Measurements from ENCODE around the gene SEZ6. TPM values are rescaled to one million over a fixed set of nuclear protein-coding genes. Genes with fewer than 3 reads are reported as not detected.

SEZ6 gene
- total RNA-seq, 2 donors from 2014 or later = not detected

DNA sequence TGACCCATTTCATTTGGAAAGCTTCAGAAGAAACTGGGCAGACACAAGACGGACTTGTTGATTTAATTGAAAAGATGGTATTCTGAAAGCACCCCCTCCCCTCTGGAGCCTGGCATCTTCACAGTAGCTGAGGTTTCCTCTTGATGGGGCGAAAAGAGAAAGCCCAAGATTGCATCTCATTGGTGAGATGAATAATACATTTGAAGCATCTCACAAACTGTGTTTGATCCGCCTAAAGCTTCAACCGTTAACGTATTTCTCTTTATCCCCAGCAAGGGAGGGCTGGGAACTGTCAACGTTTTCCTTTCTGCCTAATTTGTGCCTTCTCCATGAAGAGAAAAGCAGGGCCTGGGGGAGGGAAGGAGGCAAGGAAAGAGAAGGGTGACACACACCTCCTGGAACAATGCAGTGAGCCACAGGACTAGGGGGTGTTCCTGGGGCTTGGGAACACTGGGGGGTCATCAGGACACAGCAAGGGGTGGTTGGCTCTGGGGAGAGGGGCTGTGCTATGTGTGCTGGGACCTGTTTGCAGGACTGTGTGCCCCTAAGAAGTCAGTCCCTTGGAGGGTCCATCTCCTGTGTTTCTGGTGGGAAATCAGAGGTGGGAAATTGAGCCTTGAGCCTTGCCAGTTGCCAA lies 18.6 kb upstream of the SEZ6 start:
- Mint-ChIP-seq H3K27me3 (peaks cover 22 to 35% of the 10 kb centered on the region in 2 donors), H3K27ac (no peak overlapping the region), H3K4me1 (ENCODE audit: low read depth in 2 of 2) (peaks cover 0 to 7% of the 10 kb centered on the region in 2 donors), H3K9me3 (no peaks in the 10 kb centered on the region), H3K4me3 (no peak overlapping the region), H3K36me3 (no peaks in the 10 kb centered on the region)
- no peak for DNase-seq (ENCODE audit: low spot score)
- ATAC-seq = no peak

DNA sequence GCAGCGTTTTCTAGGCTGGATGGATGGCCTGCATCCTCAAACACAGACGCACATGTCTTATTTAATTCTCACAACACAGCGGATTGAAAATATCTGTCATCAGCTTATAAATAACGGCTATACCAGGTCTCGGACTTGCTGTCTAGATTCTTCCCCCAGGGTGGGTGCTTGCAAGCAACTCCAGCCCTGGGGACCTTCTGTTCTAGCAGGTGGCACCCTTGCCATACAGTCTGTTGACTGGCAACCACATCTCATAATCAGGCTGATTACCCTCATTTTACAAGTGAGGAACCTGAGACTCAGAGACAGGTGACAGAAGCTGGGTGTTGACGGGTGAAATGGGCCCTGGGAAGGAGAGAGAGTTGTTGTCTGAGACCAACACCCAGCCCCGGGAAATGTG lies 16.2 kb upstream of the SEZ6 start:
- no peak for ATAC-seq
- H3K4me1 Mint-ChIP-seq (ENCODE audit: low read depth in 2 of 2) = peaks cover 0 to 13% of the 10 kb centered on the region in 2 donors
- H3K27ac Mint-ChIP-seq = no peak overlapping the region
- H3K9me3 Mint-ChIP-seq = no peaks in the 10 kb centered on the region
- no peaks in the 10 kb centered on the region for H3K36me3 Mint-ChIP-seq
- no peak overlapping the region for H3K4me3 Mint-ChIP-seq
- peaks cover 32 to 35% of the 10 kb centered on the region in 2 donors for H3K27me3 Mint-ChIP-seq
- no peak for DNase-seq (ENCODE audit: low spot score)

DNA sequence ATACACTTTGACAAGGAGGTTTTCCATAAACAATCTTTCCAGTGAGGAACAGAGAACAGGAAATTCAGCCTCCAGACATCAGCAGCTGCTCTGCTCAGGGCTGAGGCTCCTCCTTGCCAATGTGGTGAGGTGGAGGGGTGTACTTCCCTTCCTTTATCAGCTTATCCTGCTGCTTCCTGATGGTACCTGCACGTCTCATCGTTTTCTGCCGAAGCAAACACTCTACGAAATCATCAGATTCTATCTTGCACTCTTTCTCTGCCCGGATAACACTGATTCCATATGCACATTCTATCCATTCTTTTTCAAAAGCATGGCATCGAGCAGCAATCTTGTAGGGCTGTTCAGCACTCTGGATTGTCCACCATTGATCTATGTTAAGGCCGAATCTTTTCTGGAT lies 15.4 kb upstream of the SEZ6 start:
- H3K27me3 Mint-ChIP-seq = peaks cover 26 to 33% of the 10 kb centered on the region in 2 donors
- H3K27ac Mint-ChIP-seq = no peak overlapping the region
- no peaks in the 10 kb centered on the region for H3K36me3 Mint-ChIP-seq
- H3K9me3 Mint-ChIP-seq = no peaks in the 10 kb centered on the region
- no peak for DNase-seq (ENCODE audit: low spot score)
- no peak overlapping the region for H3K4me3 Mint-ChIP-seq
- ATAC-seq = no peak
- peaks cover 0 to 13% of the 10 kb centered on the region in 2 donors for H3K4me1 Mint-ChIP-seq (ENCODE audit: low read depth in 2 of 2)

DNA sequence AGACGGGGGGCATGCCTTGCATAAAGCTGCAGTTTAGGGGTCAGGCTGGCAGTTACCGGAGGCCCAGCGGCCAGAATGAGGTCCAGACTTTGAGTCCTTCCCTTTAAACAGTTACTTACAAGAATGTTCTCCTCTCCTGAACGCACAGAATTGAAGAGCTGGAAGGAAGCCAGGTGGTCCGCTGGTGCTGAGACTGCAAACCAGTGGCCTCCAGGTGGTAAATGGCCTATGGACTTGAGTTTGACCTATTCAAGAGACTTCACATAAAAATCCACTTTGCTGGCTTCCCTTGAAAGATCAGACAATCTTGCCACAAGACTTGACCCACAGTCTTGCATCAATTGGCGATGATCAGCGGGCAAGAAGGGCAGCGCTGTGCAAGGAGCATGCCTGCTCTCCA lies 14.7 kb upstream of the SEZ6 start:
- no peaks in the 10 kb centered on the region for H3K36me3 Mint-ChIP-seq
- H3K4me3 Mint-ChIP-seq = no peak overlapping the region
- ATAC-seq (no peak), DNase-seq (ENCODE audit: low spot score) (no peak)
- peaks cover 26 to 31% of the 10 kb centered on the region in 2 donors for H3K27me3 Mint-ChIP-seq
- peaks cover 0 to 13% of the 10 kb centered on the region in 2 donors for H3K4me1 Mint-ChIP-seq (ENCODE audit: low read depth in 2 of 2)
- H3K9me3 Mint-ChIP-seq = no peaks in the 10 kb centered on the region
- H3K27ac Mint-ChIP-seq = no peak overlapping the region

DNA sequence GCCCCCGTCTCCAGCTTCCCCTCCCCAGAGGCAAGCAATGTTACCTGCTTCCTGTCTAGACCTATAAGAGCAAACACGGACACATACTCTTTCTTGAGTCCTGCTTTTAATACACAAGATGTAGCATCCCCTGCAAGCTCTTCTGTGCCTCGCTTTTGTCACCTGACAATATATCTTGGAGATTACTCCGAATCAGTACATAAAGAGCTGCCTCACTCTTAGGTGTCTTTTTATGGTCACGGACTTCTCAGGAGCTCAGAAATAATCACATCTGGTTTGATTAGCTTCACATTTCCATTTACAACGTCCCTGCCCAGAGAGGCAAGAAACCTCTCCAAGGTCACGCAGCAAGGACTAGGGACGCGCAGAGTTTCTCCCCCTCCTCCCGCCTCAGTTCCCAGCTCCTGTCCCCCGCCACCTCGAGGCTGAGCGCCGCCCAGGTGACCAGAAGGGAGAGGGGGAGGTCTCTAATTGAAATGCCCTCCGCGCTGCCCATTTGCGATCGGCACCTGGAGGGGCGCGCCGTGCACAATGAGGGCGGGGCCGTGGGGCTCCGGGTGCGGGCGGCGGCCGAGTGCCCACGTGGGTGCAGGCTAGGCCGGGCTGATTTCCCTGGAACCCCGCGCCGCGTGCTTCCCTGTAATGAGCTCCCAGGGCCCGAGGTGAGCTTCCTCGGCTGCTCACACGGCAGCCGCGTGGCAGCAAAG lies 13.8 kb upstream of the SEZ6 start:
- Mint-ChIP-seq H3K9me3 (no peaks in the 10 kb centered on the region), H3K4me1 (ENCODE audit: low read depth in 2 of 2) (peaks cover 0 to 13% of the 10 kb centered on the region in 2 donors)
- no peak for ATAC-seq

DNA sequence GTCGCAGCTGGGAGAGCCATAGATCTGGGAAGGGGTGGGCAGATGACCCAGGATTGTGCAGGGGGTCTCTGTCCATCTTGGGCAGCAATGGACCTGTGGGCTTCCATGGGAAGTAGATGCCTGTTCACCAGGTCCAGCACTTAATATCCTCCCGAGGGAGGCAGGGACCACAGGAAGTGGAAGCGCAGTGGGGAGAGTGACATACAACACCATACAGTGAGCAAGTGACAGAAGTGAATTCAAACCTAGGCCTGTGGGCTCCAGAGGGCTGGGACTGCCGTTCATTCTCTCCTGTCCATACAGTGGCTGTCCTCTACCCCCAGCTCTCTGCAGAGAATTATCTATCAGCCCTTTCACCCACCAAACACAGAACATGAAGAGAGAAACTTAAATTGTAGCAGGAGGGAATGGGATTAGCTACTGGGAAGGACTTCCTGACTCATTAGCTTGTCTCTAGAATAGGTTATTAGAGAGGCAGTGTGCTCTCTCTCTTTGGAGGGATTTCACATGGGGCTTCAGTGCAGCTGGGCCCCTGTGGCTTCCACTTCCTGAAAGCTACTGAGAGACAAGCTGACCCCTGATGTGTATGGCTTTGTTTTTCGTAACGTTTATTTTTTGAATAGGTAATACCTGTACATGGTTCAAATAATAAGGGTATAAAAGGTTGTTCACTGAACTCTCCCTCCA lies 13.1 kb upstream of the SEZ6 start:
- DNase-seq (ENCODE audit: low spot score) (no peak), ATAC-seq (no peak)
- peaks cover 0 to 13% of the 10 kb centered on the region in 2 donors for H3K4me1 Mint-ChIP-seq (ENCODE audit: low read depth in 2 of 2)
- H3K27me3 Mint-ChIP-seq = peaks cover 26 to 28% of the 10 kb centered on the region in 2 donors
- no peaks in the 10 kb centered on the region for H3K36me3 Mint-ChIP-seq
- H3K9me3 Mint-ChIP-seq = no peaks in the 10 kb centered on the region
- H3K4me3 Mint-ChIP-seq = no peak overlapping the region
- no peak overlapping the region for H3K27ac Mint-ChIP-seq

More for the DNA sequence above, 13.8 kb upstream of the SEZ6 start:
- DNase-seq (ENCODE audit: low spot score) = no peak
- peaks cover 26 to 34% of the 10 kb centered on the region in 2 donors for H3K27me3 Mint-ChIP-seq
- no peaks in the 10 kb centered on the region for H3K36me3 Mint-ChIP-seq
- no peak overlapping the region for H3K4me3 Mint-ChIP-seq
- no peak overlapping the region for H3K27ac Mint-ChIP-seq

DNA sequence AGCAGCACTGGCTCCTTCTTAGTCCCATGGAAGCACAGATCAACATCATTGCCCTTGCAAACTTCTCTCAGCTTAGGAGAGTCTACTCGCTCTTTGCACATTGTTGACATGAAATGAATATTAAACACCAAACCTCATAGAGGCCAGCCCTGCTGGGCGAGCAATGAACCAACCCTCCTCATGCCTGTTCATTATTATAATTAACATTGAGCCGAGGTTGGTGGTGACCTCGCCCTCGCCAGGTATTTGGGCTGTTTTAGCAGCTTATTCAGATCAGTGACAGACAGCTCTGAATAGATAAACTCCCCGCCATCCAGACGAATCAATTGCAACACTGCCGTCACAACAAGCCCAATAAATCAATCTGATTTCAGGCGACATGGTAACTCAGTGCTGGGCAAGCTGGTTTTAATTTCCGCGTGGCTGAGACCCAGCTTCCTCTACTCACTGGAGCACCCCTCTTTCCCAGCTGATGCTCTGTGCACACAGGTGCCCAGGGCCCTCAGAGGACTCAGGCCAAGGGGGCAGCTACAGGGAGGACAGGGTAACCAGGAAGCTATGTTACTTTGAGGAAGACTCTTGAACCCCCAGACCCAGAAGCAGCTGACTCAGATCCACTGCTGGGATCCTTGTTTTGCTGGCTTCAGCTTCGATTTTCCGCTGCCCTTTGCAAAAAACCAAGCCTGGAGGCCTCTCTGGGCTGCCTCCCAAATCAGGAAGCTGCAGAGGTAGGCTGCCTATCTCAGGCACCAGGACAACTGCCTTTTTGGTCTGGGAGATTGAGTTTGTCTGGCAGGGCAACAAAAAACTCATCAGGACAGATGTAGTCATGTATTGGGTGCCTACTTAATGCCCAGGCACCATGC lies 10.7 kb upstream of the SEZ6 start:
- no peak overlapping the region for H3K4me3 Mint-ChIP-seq
- peaks cover 20 to 24% of the 10 kb centered on the region in 2 donors for H3K27me3 Mint-ChIP-seq
- ATAC-seq (no peak), DNase-seq (ENCODE audit: low spot score) (no peak)
- H3K4me1 Mint-ChIP-seq (ENCODE audit: low read depth in 2 of 2) = peaks cover 0 to 13% of the 10 kb centered on the region in 2 donors
- no peaks in the 10 kb centered on the region for H3K36me3 Mint-ChIP-seq
- H3K27ac Mint-ChIP-seq = no peak overlapping the region
- H3K9me3 Mint-ChIP-seq = no peaks in the 10 kb centered on the region

DNA sequence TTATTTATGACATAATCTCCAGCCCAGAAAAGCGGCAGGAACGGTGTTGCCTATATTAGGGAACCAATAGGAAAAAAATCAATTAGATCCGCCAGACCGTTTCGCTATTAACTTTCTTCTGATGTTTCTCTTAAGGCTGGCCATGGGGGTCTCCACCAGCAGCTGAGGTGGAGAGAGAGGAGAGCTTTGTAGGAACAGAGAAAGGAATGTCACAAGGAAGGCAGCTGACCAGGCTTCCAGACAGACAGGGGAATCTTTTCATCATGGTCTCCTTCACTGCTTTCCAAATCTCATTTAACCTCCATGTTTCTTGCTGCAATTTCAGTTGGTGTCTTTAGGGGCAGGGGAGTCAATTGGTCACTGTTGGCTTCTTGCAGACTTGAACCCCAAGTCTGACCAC lies 8.9 kb upstream of the SEZ6 start:
- DNase-seq (ENCODE audit: low spot score) (no peak), ATAC-seq (no peak)
- Mint-ChIP-seq H3K4me1 (ENCODE audit: low read depth in 2 of 2) (peaks cover 0 to 8% of the 10 kb centered on the region in 2 donors), H3K4me3 (no peak overlapping the region), H3K9me3 (no peaks in the 10 kb centered on the region), H3K36me3 (no peaks in the 10 kb centered on the region), H3K27ac (no peak overlapping the region), H3K27me3 (peaks cover 16 to 24% of the 10 kb centered on the region in 2 donors)

DNA sequence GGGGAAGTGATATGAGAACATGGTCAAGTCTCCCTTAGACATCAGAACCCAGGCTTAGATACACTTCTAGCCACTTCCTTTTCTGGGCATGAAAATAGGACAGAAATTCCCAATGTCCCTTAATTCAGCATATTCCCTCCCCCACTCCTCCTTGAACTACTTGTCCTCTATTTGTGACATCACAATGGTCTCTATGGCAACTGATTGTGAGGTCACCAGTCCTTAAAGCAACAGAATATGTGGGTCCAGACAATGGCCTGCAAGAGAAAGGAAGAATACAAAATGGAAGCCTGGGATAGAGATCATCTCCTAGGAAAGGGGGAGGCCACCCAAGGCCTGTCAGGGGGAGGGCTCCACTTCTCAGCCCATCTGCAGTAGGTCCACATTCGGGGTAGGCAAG lies 6.7 kb upstream of the SEZ6 start:
- Mint-ChIP-seq H3K9me3 (no peaks in the 10 kb centered on the region), H3K4me3 (no peak overlapping the region), H3K27me3 (peaks cover 24 to 28% of the 10 kb centered on the region in 2 donors), H3K4me1 (ENCODE audit: low read depth in 2 of 2) (no peaks in the 10 kb centered on the region), H3K27ac (no peak overlapping the region), H3K36me3 (no peaks in the 10 kb centered on the region)
- no peak for DNase-seq (ENCODE audit: low spot score)
- no peak for ATAC-seq

DNA sequence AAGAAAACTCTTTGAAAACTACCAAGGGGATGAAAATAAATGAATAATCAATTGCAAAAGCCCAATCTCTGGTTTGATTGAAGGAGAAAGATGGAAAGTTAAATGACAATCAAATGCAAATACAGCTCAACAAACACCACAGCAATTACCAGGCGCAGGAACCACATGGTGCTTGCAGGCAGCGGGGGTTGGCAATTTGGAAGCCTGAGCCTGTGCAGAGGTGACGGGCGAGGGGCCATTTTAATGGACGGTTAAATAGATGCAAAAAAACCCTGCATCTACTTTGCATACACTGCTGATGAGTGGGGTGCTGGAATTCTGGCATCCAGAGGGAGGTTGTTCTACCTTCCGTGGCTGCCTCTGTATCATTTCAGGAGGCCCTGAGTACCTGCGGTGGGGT lies 4.8 kb upstream of the SEZ6 start:
- no peak for ATAC-seq
- H3K4me1 Mint-ChIP-seq (ENCODE audit: low read depth in 2 of 2) = no peaks in the 10 kb centered on the region
- H3K36me3 Mint-ChIP-seq = no peaks in the 10 kb centered on the region
- peaks cover 30 to 31% of the 10 kb centered on the region in 2 donors for H3K27me3 Mint-ChIP-seq
- DNase-seq (ENCODE audit: low spot score) = no peak
- no peaks in the 10 kb centered on the region for H3K9me3 Mint-ChIP-seq
- no peak overlapping the region for H3K4me3 Mint-ChIP-seq
- no peak overlapping the region for H3K27ac Mint-ChIP-seq

DNA sequence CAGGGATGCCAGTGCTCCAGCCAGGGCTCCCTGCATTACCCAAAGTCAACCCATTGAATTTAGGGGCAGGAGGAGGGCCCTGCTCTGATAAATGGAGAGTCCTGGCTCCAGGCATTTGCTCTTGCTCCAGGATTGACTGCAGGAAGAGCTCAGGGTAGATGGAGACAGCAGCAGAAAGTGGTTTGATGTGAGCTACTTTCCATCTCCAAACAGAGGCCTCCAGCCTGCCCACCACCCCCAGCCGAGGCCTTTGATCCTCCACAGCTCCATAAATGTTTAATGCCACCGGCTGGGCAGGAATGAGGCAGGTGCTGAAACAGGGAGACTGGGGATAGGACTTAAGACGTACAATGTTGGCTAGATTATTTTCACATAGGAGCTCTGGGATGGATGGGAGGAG lies 4.3 kb upstream of the SEZ6 start:
- Mint-ChIP-seq H3K4me1 (ENCODE audit: low read depth in 2 of 2) (no peaks in the 10 kb centered on the region), H3K27me3 (peaks cover 30 to 32% of the 10 kb centered on the region in 2 donors), H3K9me3 (no peaks in the 10 kb centered on the region), H3K4me3 (no peak overlapping the region), H3K27ac (no peak overlapping the region), H3K36me3 (no peaks in the 10 kb centered on the region)
- no peak for DNase-seq (ENCODE audit: low spot score)
- ATAC-seq = no peak

DNA sequence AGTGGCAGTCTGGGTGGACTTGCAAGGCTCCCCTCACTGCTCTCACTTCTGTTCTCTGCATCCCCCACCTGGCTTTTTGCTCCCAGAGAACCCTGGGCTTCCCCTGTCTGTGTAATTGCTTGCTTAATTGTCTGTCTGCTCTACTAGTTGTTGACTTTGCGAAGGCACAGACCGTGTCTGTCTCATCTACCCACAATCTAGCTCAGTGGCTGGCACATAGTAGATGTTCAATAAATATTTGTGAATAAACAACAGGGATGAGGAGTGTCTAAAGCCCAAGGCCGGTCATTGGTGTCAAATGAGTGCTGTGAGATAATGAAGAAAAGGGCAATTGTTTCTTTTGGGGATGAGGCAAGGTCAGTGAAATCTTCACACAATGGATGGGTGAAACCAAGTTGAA lies 2.8 kb upstream of the SEZ6 start:
- Mint-ChIP-seq H3K27ac (no peak overlapping the region), H3K9me3 (no peaks in the 10 kb centered on the region), H3K27me3 (peaks cover 38 to 40% of the 10 kb centered on the region in 2 donors), H3K4me1 (ENCODE audit: low read depth in 2 of 2) (no peaks in the 10 kb centered on the region), H3K36me3 (no peaks in the 10 kb centered on the region), H3K4me3 (no peak overlapping the region)
- no peak for ATAC-seq
- DNase-seq (ENCODE audit: low spot score) = no peak

DNA sequence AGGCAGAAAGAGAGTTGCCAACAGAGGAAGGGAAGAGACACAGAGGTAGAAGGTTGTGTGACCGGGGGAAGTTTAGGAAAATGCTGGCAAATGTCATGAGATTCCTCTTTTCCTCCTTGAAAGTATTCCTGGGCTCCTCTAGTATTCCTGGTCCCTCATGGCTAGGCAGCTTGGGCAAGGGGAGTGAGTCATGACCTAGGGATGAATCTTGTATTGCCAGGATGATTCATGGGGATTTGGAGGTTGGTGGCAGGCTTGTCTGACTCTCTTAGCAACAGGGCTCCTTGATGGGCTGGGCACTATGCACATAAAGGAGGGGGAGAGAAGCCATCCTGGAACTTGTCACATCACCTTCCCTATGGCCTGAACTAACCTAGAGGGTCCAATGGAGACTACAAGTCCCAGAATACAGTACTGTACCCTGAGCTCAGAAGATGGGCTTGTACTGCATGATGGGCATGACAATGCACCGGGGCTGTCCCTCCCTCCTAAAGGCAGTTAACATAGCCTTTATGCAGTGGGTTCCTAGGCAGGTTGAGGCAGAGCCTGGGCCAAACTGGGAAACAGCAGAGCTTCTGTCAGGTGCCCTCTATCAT lies 2.1 kb upstream of the SEZ6 start:
- ATAC-seq (no peak), DNase-seq (ENCODE audit: low spot score) (no peak)
- Mint-ChIP-seq H3K4me3 (no peak overlapping the region), H3K27me3 (peaks cover 39 to 40% of the 10 kb centered on the region in 2 donors), H3K9me3 (no peaks in the 10 kb centered on the region), H3K4me1 (ENCODE audit: low read depth in 2 of 2) (no peaks in the 10 kb centered on the region), H3K27ac (no peak overlapping the region), H3K36me3 (no peaks in the 10 kb centered on the region)
